Measurements from ENCODE around the gene C12orf57. TPM values are rescaled to one million over a fixed set of nuclear protein-coding genes. Genes with fewer than 3 reads are reported as not detected.
A peak's percentile ranks its signal among the peaks of the same experiment; 100 is the strongest.

C12orf57 gene
- total RNA-seq, 4 donors from 2014 or later: 344 to 666 (median 383) TPM

DNA sequence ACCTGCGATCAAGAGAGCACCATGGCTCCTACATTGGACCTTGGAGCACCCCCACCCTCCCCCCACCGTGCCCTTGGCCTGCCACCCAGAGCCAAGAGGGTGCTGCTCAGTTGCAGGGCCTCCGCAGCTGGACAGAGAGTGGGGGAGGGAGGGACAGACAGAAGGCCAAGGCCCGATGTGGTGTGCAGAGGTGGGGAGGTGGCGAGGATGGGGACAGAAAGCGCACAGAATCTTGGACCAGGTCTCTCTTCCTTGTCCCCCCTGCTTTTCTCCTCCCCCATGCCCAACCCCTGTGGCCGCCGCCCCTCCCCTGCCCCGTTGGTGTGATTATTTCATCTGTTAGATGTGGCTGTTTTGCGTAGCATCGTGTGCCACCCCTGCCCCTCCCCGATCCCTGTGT, 2.0 kb upstream of the C12orf57 start:
- intact Hi-C loops (cut with DNase I): no loop called here
- WGBS, 2 donors: 81 to 82% methylated on average over 12 of the region's 12 CpGs
- Histone ChIP-seq H3K27me3 (no peaks in the 10 kb centered on the region), H3K27ac (no peak overlapping the region), H3K4me3 (replicated peaks in 1 of 3) (no peak overlapping the region), H3K36me3 (peaks cover 9 to 10% of the 10 kb centered on the region in 2 donors), H3K4me1 (peaks cover 35 to 45% of the 10 kb centered on the region in 2 donors), H3K9me3 (no peaks in the 10 kb centered on the region)
- no peak for DNase-seq
- TF ChIP-seq, protein P1, sequence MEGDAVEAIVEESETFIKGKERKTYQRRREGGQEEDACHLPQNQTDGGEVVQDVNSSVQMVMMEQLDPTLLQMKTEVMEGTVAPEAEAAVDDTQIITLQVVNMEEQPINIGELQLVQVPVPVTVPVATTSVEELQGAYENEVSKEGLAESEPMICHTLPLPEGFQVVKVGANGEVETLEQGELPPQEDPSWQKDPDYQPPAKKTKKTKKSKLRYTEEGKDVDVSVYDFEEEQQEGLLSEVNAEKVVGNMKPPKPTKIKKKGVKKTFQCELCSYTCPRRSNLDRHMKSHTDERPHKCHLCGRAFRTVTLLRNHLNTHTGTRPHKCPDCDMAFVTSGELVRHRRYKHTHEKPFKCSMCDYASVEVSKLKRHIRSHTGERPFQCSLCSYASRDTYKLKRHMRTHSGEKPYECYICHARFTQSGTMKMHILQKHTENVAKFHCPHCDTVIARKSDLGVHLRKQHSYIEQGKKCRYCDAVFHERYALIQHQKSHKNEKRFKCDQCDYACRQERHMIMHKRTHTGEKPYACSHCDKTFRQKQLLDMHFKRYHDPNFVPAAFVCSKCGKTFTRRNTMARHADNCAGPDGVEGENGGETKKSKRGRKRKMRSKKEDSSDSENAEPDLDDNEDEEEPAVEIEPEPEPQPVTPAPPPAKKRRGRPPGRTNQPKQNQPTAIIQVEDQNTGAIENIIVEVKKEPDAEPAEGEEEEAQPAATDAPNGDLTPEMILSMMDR (IDR thresholded peaks at IDR 0.05): no peak
- no peak for TF ChIP-seq POLR2A (IDR thresholded peaks at IDR 0.05)

DNA sequence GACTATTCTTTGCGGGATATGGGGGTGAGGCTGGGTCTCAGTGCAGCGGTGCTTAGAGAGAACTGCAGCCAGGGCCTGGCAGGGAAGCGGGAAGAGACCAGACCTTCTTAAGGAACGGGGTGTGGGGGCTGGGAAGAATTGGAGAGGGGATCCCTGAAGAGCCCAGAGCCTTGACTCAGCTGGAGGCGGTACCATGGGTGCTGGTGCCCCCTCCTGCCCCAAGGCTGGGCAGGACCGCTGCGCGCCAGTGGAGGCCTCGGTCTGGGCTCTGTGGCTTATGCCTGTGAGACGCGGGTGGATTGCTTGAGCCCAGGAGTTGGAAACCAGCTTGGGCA, 1.5 kb upstream of the C12orf57 start:
- Histone ChIP-seq H3K36me3 (peaks cover 9 to 10% of the 10 kb centered on the region in 2 donors), H3K4me1 (peaks cover 30 to 45% of the 10 kb centered on the region in 2 donors), H3K9me3 (no peaks in the 10 kb centered on the region), H3K4me3 (replicated peaks in 1 of 3) (no peak overlapping the region), H3K27me3 (no peaks in the 10 kb centered on the region), H3K27ac (peak overlapping the region in 1 of 3 donors; percentile 92)
- intact Hi-C loops (cut with DNase I): no loop called here
- 88 to 93% methylated on average over 6 to 11 of the region's 11 CpGs for WGBS, 2 donors
- no peak for DNase-seq
- no peak for TF ChIP-seq POLR2A (IDR thresholded peaks at IDR 0.05)
- TF ChIP-seq, protein P1 (IDR thresholded peaks at IDR 0.05): no peak

DNA sequence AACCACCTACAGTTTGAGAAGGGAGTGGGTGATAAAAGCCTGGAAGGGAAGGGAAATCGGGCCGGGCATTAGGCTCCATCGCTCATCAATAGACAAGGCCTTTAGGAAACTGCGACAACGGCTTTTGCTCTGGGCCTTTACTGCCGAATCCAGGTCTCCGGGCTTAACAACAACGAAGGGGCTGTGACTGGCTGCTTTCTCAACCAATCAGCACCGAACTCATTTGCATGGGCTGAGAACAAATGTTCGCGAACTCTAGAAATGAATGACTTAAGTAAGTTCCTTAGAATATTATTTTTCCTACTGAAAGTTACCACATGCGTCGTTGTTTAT, 467 bp upstream of the C12orf57 start:
- intact Hi-C loops (cut with DNase I): no loop called here
- no peaks in the 10 kb centered on the region for H3K9me3 ChIP-seq
- peak overlapping the region; percentile 92 to 97 (median 92) for H3K27ac ChIP-seq
- peak overlapping the region in 1 of 3 donors; percentile 71 for H3K4me3 ChIP-seq (replicated peaks in 1 of 3)
- DNase-seq: peak; percentile 83 to 86
- no peak for TF ChIP-seq POLR2A (IDR thresholded peaks at IDR 0.05)
- TF ChIP-seq, protein P1 (IDR thresholded peaks at IDR 0.05): no peak
- H3K4me1 ChIP-seq: peaks cover 24 to 41% of the 10 kb centered on the region in 2 donors
- 0 to 1% methylated on average over 13 of the region's 13 CpGs for WGBS, 2 donors
- peaks cover 9 to 10% of the 10 kb centered on the region in 2 donors for H3K36me3 ChIP-seq
- no peaks in the 10 kb centered on the region for H3K27me3 ChIP-seq

DNA sequence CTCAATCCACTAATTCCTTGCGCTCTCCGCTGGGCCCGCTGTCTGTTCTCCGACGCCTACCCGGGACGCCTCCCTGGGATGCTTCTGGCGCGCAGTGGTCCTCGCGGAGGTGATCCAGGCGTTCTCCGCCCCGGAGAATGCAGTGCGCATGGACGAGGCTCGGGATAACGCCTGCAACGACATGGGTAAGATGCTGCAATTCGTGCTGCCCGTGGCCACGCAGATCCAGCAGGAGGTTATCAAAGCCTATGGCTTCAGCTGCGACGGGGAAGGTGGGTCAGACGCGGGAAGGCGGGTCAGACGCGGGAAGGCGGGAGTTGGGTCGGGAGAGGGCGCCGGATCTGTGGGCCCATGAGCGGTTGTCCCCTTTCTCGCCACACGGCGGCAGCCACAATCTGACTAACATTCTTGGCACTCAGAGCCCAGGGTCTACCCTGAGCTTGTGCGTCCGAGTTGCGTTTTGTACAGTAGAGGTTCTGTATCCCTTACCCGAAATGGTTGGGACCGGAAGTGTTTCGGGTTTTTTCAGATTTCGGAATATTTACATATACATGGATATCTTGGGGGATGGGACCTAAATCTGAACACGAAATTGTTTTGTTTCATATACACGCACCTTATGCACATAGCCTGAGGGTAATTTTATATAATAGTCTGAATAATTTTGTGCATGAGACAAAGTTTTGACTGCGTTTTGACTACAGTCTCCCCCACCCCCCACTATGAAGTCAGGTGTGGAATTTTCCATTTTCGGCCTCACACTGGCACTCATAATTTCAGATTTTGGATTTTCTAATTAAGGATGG, 762 bp downstream of the C12orf57 start:
- Histone ChIP-seq H3K9me3 (no peaks in the 10 kb centered on the region), H3K36me3 (peaks cover 9 to 10% of the 10 kb centered on the region in 2 donors), H3K4me1 (peaks cover 19 to 34% of the 10 kb centered on the region in 2 donors), H3K27ac (peak overlapping the region; percentile 92 to 97 (median 92)), H3K27me3 (no peaks in the 10 kb centered on the region), H3K4me3 (replicated peaks in 1 of 3) (peak overlapping the region; percentile 15 to 71 (median 65))
- TF ChIP-seq, protein P1 (IDR thresholded peaks at IDR 0.05): peak; percentile 64 to 98 (median 88)
- TF ChIP-seq POLR2A (IDR thresholded peaks at IDR 0.05): peak; percentile 20 to 79
- DNase-seq: peak; percentile 94 to 96
- intact Hi-C loops (cut with DNase I): loop anchor here (5.0 kb wide), 2 partner anchors 148 to 168 kb away; partner anchors contain the start of gene C1R
- WGBS, 2 donors: 3 to 6% methylated on average over 24 to 42 of the region's 48 CpGs

DNA sequence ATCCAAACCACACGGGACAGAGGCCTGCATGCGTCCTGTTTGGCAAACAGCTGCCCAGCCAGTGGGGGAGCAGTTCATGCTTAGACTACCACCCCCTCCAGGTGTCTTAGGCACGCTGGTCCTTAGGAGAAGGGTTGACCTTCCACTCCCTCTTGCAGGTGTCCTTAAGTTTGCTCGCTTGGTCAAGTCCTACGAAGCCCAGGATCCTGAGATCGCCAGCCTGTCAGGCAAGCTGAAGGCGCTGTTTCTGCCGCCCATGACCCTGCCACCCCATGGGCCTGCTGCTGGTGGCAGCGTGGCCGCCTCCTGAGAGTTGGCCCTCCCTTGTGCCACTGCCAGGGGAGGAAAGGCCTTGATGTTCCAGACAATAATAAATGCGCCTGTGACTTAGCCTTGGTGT, 1.8 kb downstream of the C12orf57 start:
- H3K4me1 ChIP-seq: peaks cover 19 to 34% of the 10 kb centered on the region in 2 donors
- H3K27me3 ChIP-seq: no peaks in the 10 kb centered on the region
- no peak for DNase-seq
- peak overlapping the region; percentile 61 to 97 (median 73) for H3K27ac ChIP-seq
- H3K36me3 ChIP-seq: peaks cover 7 to 9% of the 10 kb centered on the region in 2 donors
- intact Hi-C loops (cut with DNase I): loop anchor here (2.0 to 5.0 kb wide), 3 partner anchors 17 to 167 kb away; partner anchors contain the start of gene C1R
- TF ChIP-seq, protein P1 (IDR thresholded peaks at IDR 0.05): no peak
- TF ChIP-seq POLR2A (IDR thresholded peaks at IDR 0.05): no peak
- peak overlapping the region in 1 of 3 donors; percentile 35 for H3K4me3 ChIP-seq (replicated peaks in 1 of 3)
- 66 to 80% methylated on average over 2 to 11 of the region's 11 CpGs for WGBS, 2 donors
- no peaks in the 10 kb centered on the region for H3K9me3 ChIP-seq
